ENCODE measurements around the gene TIMM22. TPM values are rescaled to one million over a fixed set of nuclear protein-coding genes. Genes with fewer than 3 reads are reported as not detected.

Gene TIMM22
- polyA plus RNA-seq, 12 donors: 11.3 to 17.8 (median 14.2) TPM; not detected in 1

- DNase-seq: no peak
Observed at GRCh38 chr17:1012823-1013728, 16.1 kb downstream of the TIMM22 start.

GRCh38 chr17:1013729-1014090 is 16.8 kb downstream of the TIMM22 start:
- DNase-seq: no peak

- no peak for DNase-seq
Observed at GRCh38 chr17:1018547-1018946, 21.6 kb downstream of the TIMM22 start.

GRCh38 chr17:1019451-1019850 is 22.5 kb downstream of the TIMM22 start:
- DNase-seq: no peak

GRCh38 chr17:1021147-1021546 is 24.2 kb downstream of the TIMM22 start:
- DNase-seq: no peak

- DNase-seq: no peak
Observed at GRCh38 chr17:1022278-1023024, 25.5 kb downstream of the TIMM22 start.

GRCh38 chr17:1024076-1024475 is 27.1 kb downstream of the TIMM22 start:
- no peak for DNase-seq

- no peak for DNase-seq
Observed at GRCh38 chr17:1025733-1026598, 29.0 kb downstream of the TIMM22 start.

- DNase-seq: no peak
Observed at GRCh38 chr17:1026599-1026975, 29.7 kb downstream of the TIMM22 start.

- DNase-seq: no peak
Observed at GRCh38 chr17:1027044-1027443, 30.1 kb downstream of the TIMM22 start.

- no peak for DNase-seq
Observed at GRCh38 chr17:1029196-1029921, 32.4 kb downstream of the TIMM22 start.

GRCh38 chr17:1029922-1030644 is 33.2 kb downstream of the TIMM22 start:
- DNase-seq: no peak

GRCh38 chr17:1030684-1031532 is 34.0 kb downstream of the TIMM22 start:
- no peak for DNase-seq

GRCh38 chr17:1031711-1032110 is 34.8 kb downstream of the TIMM22 start:
- DNase-seq: peak; percentile 76

GRCh38 chr17:1032391-1032790 is 35.5 kb downstream of the TIMM22 start:
- DNase-seq: no peak

GRCh38 chr17:1033503-1033902 is 36.6 kb downstream of the TIMM22 start:
- no peak for DNase-seq

GRCh38 chr17:1034652-1035210 is 37.8 kb downstream of the TIMM22 start:
- no peak for DNase-seq

GRCh38 chr17:1035546-1036170 is 38.7 kb downstream of the TIMM22 start:
- DNase-seq: no peak
